Gastrocnemius medialis (tissue), 4 donors: ENCODE data around the gene ECT2L.

Experiments
- POLR2A ChIP-seq, 2 donors: fragments of 450-650 bp; IDR thresholded peaks; one replicate each; pipeline ENCODE4 v1.6.1; 2017; ENCODE audit warnings: antibody characterized with exemption in 2 of 2, mild to moderate bottlenecking in 2 of 2, moderate library complexity in 2 of 2
- TF ChIP-seq, protein P1 (sequence below), 5 experiments: fragments of 450-650 bp in 3 of 5; fragments of 200-600 bp in 2 of 5; sonication (generic) in 2 of 5; IDR thresholded peaks in 4 of 5; conservative IDR thresholded peaks in 1 of 5; 1 replicate in 4 of 5; 2 replicates in 1 of 5; pipeline ENCODE4 v1.5.1; 2016 to 2019; ENCODE audit warnings: antibody characterized with exemption in 5 of 5, mild to moderate bottlenecking in 3 of 5, moderate library complexity in 3 of 5

DNA sequence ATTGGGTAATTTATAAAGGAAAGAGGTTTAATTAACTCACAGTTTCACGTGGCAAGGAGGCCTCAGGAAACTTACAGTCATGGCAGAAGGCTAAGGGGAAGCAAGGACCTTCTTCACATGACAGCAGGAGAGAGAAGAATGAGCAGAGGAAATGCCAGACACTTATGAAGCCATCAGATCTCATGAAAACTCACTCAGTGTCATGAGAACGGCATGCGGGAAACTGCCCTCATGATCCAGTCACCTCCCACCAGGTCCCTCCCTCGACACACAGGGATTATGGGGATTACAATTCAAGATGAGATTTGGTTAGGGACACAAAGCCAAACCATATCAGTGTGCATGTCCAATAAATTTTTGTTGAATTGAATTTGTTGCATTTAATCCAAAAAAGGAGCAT, 52.0 kb downstream of the ECT2L start:
- TF ChIP-seq, protein P1, sequence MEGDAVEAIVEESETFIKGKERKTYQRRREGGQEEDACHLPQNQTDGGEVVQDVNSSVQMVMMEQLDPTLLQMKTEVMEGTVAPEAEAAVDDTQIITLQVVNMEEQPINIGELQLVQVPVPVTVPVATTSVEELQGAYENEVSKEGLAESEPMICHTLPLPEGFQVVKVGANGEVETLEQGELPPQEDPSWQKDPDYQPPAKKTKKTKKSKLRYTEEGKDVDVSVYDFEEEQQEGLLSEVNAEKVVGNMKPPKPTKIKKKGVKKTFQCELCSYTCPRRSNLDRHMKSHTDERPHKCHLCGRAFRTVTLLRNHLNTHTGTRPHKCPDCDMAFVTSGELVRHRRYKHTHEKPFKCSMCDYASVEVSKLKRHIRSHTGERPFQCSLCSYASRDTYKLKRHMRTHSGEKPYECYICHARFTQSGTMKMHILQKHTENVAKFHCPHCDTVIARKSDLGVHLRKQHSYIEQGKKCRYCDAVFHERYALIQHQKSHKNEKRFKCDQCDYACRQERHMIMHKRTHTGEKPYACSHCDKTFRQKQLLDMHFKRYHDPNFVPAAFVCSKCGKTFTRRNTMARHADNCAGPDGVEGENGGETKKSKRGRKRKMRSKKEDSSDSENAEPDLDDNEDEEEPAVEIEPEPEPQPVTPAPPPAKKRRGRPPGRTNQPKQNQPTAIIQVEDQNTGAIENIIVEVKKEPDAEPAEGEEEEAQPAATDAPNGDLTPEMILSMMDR (IDR thresholded peaks at IDR 0.05 in 4 of 5, conservative IDR thresholded peaks at IDR 0.05 in 1 of 5) = no peak
- TF ChIP-seq POLR2A (IDR thresholded peaks at IDR 0.05) = no peak
